ENCODE measurements around the gene SEMA5B. TPM values are rescaled to one million over a fixed set of nuclear protein-coding genes. Genes with fewer than 3 reads are reported as not detected.

SEMA5B gene
- total and polyA plus RNA-seq, 4 donors: 0.20 to 1.1 (median 0.23) TPM

DNA sequence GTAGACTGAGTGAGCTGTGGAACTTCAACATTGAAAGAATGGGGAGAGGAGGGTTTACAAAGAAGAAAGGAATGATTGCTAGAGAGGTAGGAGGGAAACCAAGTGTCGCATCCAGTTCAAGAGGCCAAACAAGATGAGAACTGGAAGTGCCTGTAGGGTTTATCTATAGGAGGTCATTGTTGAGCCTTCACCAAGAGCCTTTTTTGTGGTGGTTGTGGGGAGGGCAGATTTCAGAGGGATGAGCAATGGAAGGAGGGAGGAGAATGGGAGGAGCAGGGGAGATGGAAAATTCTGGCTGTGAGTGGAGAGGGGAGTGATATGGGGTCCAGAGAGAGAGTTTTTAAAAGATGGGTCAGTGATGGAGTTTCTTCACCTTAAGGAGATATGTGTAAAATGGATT lies 47.8 kb upstream of the SEMA5B start:
- Histone ChIP-seq H3K9ac (ENCODE audit: low read depth in 1 of 2, low read length in 2 of 2) (no peak overlapping the region), H3K27me3 (ENCODE audit: control insufficient read depth in 4 of 4, insufficient read depth in 4 of 4, low read length in 3 of 4) (no peaks in the 10 kb centered on the region), H3K27ac (ENCODE audit: low read depth in 1 of 2, low read length in 2 of 2) (no peak overlapping the region), H3K9me3 (ENCODE audit: control insufficient read depth in 4 of 4, low read length in 3 of 4) (no peaks in the 10 kb centered on the region), H3K36me3 (ENCODE audit: control insufficient read depth in 4 of 4, insufficient read depth in 3 of 4, low read depth in 1 of 4, low read length in 3 of 4) (no peaks in the 10 kb centered on the region), H3K4me1 (ENCODE audit: control insufficient read depth in 4 of 4, insufficient read depth in 4 of 4, low read length in 3 of 4) (peaks cover 25 to 72% (median 62%) of the 10 kb centered on the region in 4 donors), H3K4me3 (ENCODE audit: low read depth in 1 of 3, low read length in 3 of 3) (no peak overlapping the region)
- DNase-seq (ENCODE audit: low spot score): no peak
- 90% methylated on average over 1 of the region's 1 CpG for WGBS
- no peak for TF ChIP-seq TAF1 (conservative IDR thresholded peaks at IDR 0.05)
- TF ChIP-seq, protein P1, sequence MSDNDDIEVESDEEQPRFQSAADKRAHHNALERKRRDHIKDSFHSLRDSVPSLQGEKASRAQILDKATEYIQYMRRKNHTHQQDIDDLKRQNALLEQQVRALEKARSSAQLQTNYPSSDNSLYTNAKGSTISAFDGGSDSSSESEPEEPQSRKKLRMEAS (IDR thresholded peaks at IDR 0.05): no peak
- no peak for TF ChIP-seq EGR1 (IDR thresholded peaks at IDR 0.05; ENCODE audit: low read depth in 2 of 2)
- TF ChIP-seq RXRA (IDR thresholded peaks at IDR 0.05): no peak
- TF ChIP-seq GABPA (IDR thresholded peaks at IDR 0.05 in 1 of 2, conservative IDR thresholded peaks at IDR 0.05 in 1 of 2): no peak
- no peak for TF ChIP-seq HNF4A (conservative IDR thresholded peaks at IDR 0.05)
- TF ChIP-seq, protein P2, sequence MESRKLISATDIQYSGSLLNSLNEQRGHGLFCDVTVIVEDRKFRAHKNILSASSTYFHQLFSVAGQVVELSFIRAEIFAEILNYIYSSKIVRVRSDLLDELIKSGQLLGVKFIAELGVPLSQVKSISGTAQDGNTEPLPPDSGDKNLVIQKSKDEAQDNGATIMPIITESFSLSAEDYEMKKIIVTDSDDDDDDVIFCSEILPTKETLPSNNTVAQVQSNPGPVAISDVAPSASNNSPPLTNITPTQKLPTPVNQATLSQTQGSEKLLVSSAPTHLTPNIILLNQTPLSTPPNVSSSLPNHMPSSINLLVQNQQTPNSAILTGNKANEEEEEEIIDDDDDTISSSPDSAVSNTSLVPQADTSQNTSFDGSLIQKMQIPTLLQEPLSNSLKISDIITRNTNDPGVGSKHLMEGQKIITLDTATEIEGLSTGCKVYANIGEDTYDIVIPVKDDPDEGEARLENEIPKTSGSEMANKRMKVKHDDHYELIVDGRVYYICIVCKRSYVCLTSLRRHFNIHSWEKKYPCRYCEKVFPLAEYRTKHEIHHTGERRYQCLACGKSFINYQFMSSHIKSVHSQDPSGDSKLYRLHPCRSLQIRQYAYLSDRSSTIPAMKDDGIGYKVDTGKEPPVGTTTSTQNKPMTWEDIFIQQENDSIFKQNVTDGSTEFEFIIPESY (IDR thresholded peaks at IDR 0.05): no peak

DNA sequence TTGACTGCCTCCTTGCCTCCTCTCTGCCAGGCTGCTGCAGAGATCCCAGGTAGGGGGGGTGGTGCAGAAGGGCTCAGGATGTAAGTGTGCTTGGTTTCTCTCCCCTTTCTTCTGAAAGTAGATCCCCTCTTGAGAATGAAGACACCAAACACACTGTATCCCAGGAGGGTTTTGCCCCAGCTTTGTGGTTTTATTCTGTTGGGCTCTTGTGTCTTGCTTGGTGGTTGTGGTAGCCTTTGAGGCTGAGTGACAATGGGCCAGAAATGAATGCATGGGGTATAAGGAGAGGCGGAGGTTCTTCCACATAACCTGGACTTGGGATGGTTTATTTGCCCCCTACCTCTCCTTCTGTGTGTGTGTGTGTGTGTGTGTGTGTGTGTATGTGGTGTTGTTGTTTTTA lies 45.0 kb upstream of the SEMA5B start:
- no peaks in the 10 kb centered on the region for H3K36me3 ChIP-seq (ENCODE audit: control insufficient read depth in 4 of 4, insufficient read depth in 3 of 4, low read depth in 1 of 4, low read length in 3 of 4)
- no peaks in the 10 kb centered on the region for H3K9me3 ChIP-seq (ENCODE audit: control insufficient read depth in 4 of 4, low read length in 3 of 4)
- H3K9ac ChIP-seq (ENCODE audit: low read depth in 1 of 2, low read length in 2 of 2): no peak overlapping the region
- H3K27ac ChIP-seq (ENCODE audit: low read depth in 1 of 2, low read length in 2 of 2): peak overlapping the region in 1 of 2 donors; percentile 32
- TF ChIP-seq SP1 (IDR thresholded peaks at IDR 0.05) (no peak), EGR1 (IDR thresholded peaks at IDR 0.05; ENCODE audit: low read depth in 2 of 2) (no peak), FOXA2 (IDR thresholded peaks at IDR 0.05) (no peak), HNF4A (conservative IDR thresholded peaks at IDR 0.05) (no peak), RXRA (IDR thresholded peaks at IDR 0.05) (no peak), YY1 (IDR thresholded peaks at IDR 0.05) (no peak), JUND (IDR thresholded peaks at IDR 0.05) (no peak), HNF4G (IDR thresholded peaks at IDR 0.05) (no peak), TAF1 (conservative IDR thresholded peaks at IDR 0.05) (no peak), FOXA1 (IDR thresholded peaks at IDR 0.05) (no peak), NR2F2 (IDR thresholded peaks at IDR 0.05) (no peak), GABPA (IDR thresholded peaks at IDR 0.05 in 1 of 2, conservative IDR thresholded peaks at IDR 0.05 in 1 of 2) (no peak), RAD21 (IDR thresholded peaks at IDR 0.05) (no peak)
- TF ChIP-seq, protein P2 (IDR thresholded peaks at IDR 0.05): no peak
- TF ChIP-seq, protein P1 (IDR thresholded peaks at IDR 0.05): no peak
- TF ChIP-seq, protein P3, sequence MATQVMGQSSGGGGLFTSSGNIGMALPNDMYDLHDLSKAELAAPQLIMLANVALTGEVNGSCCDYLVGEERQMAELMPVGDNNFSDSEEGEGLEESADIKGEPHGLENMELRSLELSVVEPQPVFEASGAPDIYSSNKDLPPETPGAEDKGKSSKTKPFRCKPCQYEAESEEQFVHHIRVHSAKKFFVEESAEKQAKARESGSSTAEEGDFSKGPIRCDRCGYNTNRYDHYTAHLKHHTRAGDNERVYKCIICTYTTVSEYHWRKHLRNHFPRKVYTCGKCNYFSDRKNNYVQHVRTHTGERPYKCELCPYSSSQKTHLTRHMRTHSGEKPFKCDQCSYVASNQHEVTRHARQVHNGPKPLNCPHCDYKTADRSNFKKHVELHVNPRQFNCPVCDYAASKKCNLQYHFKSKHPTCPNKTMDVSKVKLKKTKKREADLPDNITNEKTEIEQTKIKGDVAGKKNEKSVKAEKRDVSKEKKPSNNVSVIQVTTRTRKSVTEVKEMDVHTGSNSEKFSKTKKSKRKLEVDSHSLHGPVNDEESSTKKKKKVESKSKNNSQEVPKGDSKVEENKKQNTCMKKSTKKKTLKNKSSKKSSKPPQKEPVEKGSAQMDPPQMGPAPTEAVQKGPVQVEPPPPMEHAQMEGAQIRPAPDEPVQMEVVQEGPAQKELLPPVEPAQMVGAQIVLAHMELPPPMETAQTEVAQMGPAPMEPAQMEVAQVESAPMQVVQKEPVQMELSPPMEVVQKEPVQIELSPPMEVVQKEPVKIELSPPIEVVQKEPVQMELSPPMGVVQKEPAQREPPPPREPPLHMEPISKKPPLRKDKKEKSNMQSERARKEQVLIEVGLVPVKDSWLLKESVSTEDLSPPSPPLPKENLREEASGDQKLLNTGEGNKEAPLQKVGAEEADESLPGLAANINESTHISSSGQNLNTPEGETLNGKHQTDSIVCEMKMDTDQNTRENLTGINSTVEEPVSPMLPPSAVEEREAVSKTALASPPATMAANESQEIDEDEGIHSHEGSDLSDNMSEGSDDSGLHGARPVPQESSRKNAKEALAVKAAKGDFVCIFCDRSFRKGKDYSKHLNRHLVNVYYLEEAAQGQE (IDR thresholded peaks at IDR 0.05): no peak
- TF ChIP-seq, protein P4, sequence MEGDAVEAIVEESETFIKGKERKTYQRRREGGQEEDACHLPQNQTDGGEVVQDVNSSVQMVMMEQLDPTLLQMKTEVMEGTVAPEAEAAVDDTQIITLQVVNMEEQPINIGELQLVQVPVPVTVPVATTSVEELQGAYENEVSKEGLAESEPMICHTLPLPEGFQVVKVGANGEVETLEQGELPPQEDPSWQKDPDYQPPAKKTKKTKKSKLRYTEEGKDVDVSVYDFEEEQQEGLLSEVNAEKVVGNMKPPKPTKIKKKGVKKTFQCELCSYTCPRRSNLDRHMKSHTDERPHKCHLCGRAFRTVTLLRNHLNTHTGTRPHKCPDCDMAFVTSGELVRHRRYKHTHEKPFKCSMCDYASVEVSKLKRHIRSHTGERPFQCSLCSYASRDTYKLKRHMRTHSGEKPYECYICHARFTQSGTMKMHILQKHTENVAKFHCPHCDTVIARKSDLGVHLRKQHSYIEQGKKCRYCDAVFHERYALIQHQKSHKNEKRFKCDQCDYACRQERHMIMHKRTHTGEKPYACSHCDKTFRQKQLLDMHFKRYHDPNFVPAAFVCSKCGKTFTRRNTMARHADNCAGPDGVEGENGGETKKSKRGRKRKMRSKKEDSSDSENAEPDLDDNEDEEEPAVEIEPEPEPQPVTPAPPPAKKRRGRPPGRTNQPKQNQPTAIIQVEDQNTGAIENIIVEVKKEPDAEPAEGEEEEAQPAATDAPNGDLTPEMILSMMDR (IDR thresholded peaks at IDR 0.05; ENCODE audit: low read depth, low read length, missing input control): no peak
- TF ChIP-seq, protein P5, sequence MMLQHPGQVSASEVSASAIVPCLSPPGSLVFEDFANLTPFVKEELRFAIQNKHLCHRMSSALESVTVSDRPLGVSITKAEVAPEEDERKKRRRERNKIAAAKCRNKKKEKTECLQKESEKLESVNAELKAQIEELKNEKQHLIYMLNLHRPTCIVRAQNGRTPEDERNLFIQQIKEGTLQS (IDR thresholded peaks at IDR 0.05): no peak
- 96% methylated on average over 1 of the region's 1 CpG for WGBS
- H3K4me1 ChIP-seq (ENCODE audit: control insufficient read depth in 4 of 4, insufficient read depth in 4 of 4, low read length in 3 of 4): peaks cover 20 to 81% (median 61%) of the 10 kb centered on the region in 4 donors
- no peak for DNase-seq (ENCODE audit: low spot score)
- no peak overlapping the region for H3K4me3 ChIP-seq (ENCODE audit: low read depth in 1 of 3, low read length in 3 of 3)
- no peaks in the 10 kb centered on the region for H3K27me3 ChIP-seq (ENCODE audit: control insufficient read depth in 4 of 4, insufficient read depth in 4 of 4, low read length in 3 of 4)

All from liver (tissue), 9 donors.